H9 (cell line): ENCODE data around the gene NOS1AP. TPM values are rescaled to one million over a fixed set of nuclear protein-coding genes. Genes with fewer than 3 reads are reported as not detected.

Experiments used
- DNase-seq: peaks from one replicate; pipeline ENCODE4 v3.0.0-alpha.2; 2017
- H2AFZ ChIP-seq: one replicate; pipeline ENCODE4 v1.6.1; 2013; ENCODE audit warnings: mild to moderate bottlenecking, low read length, control low read depth, moderate library complexity
- H2AK5ac ChIP-seq: 2 replicates; pipeline ENCODE4 v1.6.1; 2013; ENCODE audit warnings: low read length, control low read depth, mixed read lengths; ENCODE audit not compliant: insufficient read length
- H2BK120ac ChIP-seq: one replicate; pipeline ENCODE4 v1.6.1; 2013; ENCODE audit warnings: low read depth, mild to moderate bottlenecking, low read length, control low read depth, inconsistent platforms; ENCODE audit not compliant: poor library complexity, severe bottlenecking
- H2BK12ac ChIP-seq: 2 replicates; pipeline ENCODE4 v1.6.1; 2013; ENCODE audit warnings: low read length, control low read depth, mixed read lengths, low read depth; ENCODE audit not compliant: insufficient read length
- H2BK15ac ChIP-seq: 2 replicates; pipeline ENCODE4 v1.6.1; 2013; ENCODE audit warnings: low read depth, low read length, control low read depth
- H2BK20ac ChIP-seq: one replicate; pipeline ENCODE4 v1.6.1; 2013; ENCODE audit warnings: low read depth, mild to moderate bottlenecking, low read length, control low read depth, inconsistent platforms; ENCODE audit not compliant: poor library complexity, severe bottlenecking
- H2BK5ac ChIP-seq: 2 replicates; pipeline ENCODE4 v1.6.1; 2013; ENCODE audit warnings: low read length, control low read depth, mixed read lengths; ENCODE audit not compliant: insufficient read length
- H3K14ac ChIP-seq: 2 replicates; pipeline ENCODE4 v1.6.1; 2013; ENCODE audit warnings: low read length, control low read depth; ENCODE audit not compliant: insufficient read depth
- H3K18ac ChIP-seq: 2 replicates; pipeline ENCODE4 v1.6.1; 2013; ENCODE audit warnings: low read depth, mild to moderate bottlenecking, mixed read lengths, low read length, control low read depth; ENCODE audit not compliant: insufficient read length
- H3K23ac ChIP-seq: 2 replicates; pipeline ENCODE4 v1.6.1; 2013; ENCODE audit warnings: low read length, control low read depth, mixed read lengths, low read depth; ENCODE audit not compliant: insufficient read length
- H3K23me2 ChIP-seq: 2 replicates; pipeline ENCODE4 v1.6.1; 2013; ENCODE audit warnings: low read depth, mild to moderate bottlenecking, mixed read lengths, low read length, control low read depth; ENCODE audit not compliant: insufficient read length, poor library complexity, severe bottlenecking
- H3K27ac ChIP-seq: 2 replicates; pipeline ENCODE4 v1.5.1; 2013; ENCODE audit warnings: low read length, control low read depth, mixed read lengths, low read depth; ENCODE audit not compliant: insufficient read length
- H3K27me3 ChIP-seq: 2 replicates; pipeline ENCODE4 v1.6.1; 2013; ENCODE audit warnings: low read length, control low read depth, inconsistent platforms; ENCODE audit not compliant: insufficient read depth
- H3K4ac ChIP-seq: 2 replicates; pipeline ENCODE4 v1.6.1; 2013; ENCODE audit warnings: low read depth, mild to moderate bottlenecking, control low read depth, inconsistent platforms, low read length, moderate library complexity
- H3K4me1 ChIP-seq: 2 replicates; pipeline ENCODE4 v1.6.1; 2013; ENCODE audit warnings: low read length, control low read depth, inconsistent platforms; ENCODE audit not compliant: insufficient read depth
- H3K4me2 ChIP-seq: 2 replicates; pipeline ENCODE4 v1.6.1; 2013; ENCODE audit warnings: low read length, control low read depth, mixed read lengths; ENCODE audit not compliant: insufficient read length, insufficient read depth
- H3K56ac ChIP-seq: 2 replicates; pipeline ENCODE4 v1.6.1; 2013; ENCODE audit warnings: low read depth, mild to moderate bottlenecking, mixed read lengths, low read length, control low read depth; ENCODE audit not compliant: insufficient read length
- H3K79me1 ChIP-seq: 2 replicates; pipeline ENCODE4 v1.6.1; 2013; ENCODE audit warnings: low read depth, mild to moderate bottlenecking, moderate library complexity, low read length, control low read depth, inconsistent platforms; ENCODE audit not compliant: insufficient read depth, poor library complexity, severe bottlenecking
- H3K79me2 ChIP-seq: 2 replicates; pipeline ENCODE4 v1.6.1; 2013; ENCODE audit warnings: low read length, control low read depth, inconsistent platforms; ENCODE audit not compliant: insufficient read depth
- H3K9ac ChIP-seq: 2 replicates; pipeline ENCODE4 v1.6.1; 2013; ENCODE audit warnings: low read length, control low read depth, mixed read lengths; ENCODE audit not compliant: insufficient read length; ENCODE audit errors: extremely low read depth
- H3K9me3 ChIP-seq: one replicate; pipeline ENCODE4 v1.6.1; 2013; ENCODE audit warnings: low read depth, low read length, inconsistent platforms; ENCODE audit not compliant: control insufficient read depth
- H3T11ph ChIP-seq: one replicate; pipeline ENCODE4 v1.6.1; 2013; ENCODE audit warnings: mild to moderate bottlenecking, low read length, control low read depth, inconsistent platforms
- H4K20me1 ChIP-seq: one replicate; pipeline ENCODE4 v1.6.1; 2013; ENCODE audit not compliant: control insufficient read depth, insufficient read length, insufficient read depth
- H4K5ac ChIP-seq: 2 replicates; pipeline ENCODE4 v1.6.1; 2013; ENCODE audit warnings: low read depth, mild to moderate bottlenecking, mixed read lengths, low read length, control low read depth; ENCODE audit not compliant: insufficient read length
- H4K8ac ChIP-seq: replicated peaks from 2 replicates; pipeline ENCODE4 v1.6.1; 2013; ENCODE audit warnings: low read length, control low read depth, mixed read lengths, low read depth; ENCODE audit not compliant: insufficient read length
- H4K91ac ChIP-seq: 2 replicates; pipeline ENCODE4 v1.6.1; 2013; ENCODE audit warnings: low read depth, mild to moderate bottlenecking, moderate library complexity, mixed read lengths, low read length, control low read depth; ENCODE audit not compliant: insufficient read length
- H3K27ac Mint-ChIP-seq, 3 experiments: 2 replicates in 2 of 3; 3 replicates in 1 of 3; pipeline ENCODE4 v1.8.0; 2020 to 2021; ENCODE audit warnings: mixed read lengths in 3 of 3, mild to moderate bottlenecking in 1 of 3, moderate library complexity in 1 of 3
- H3K27me3 Mint-ChIP-seq: 2 replicates; pipeline ENCODE4 v1.8.0; 2021; ENCODE audit warnings: low read depth, mild to moderate bottlenecking, moderate library complexity, mixed read lengths
- H3K36me3 Mint-ChIP-seq, 3 experiments: 2 replicates in 2 of 3; 3 replicates in 1 of 3; pipeline ENCODE4 v1.8.0; 2020 to 2021; ENCODE audit warnings: low read depth in 3 of 3, mixed read lengths in 3 of 3; ENCODE audit not compliant: insufficient read depth in 1 of 3
- H3K4me1 Mint-ChIP-seq, 2 experiments: 2 replicates each; pipeline ENCODE4 v1.8.0; 2020; ENCODE audit warnings: mixed read lengths in 2 of 2
- H3K4me3 Mint-ChIP-seq, 2 experiments: 2 replicates in 1 of 2; 3 replicates in 1 of 2; pipeline ENCODE4 v1.8.0; 2020 to 2021; ENCODE audit warnings: mild to moderate bottlenecking in 2 of 2, mixed read lengths in 2 of 2, moderate library complexity in 1 of 2
- H3K9me3 Mint-ChIP-seq, 2 experiments: 2 replicates in 1 of 2; 3 replicates in 1 of 2; pipeline ENCODE4 v1.8.0; 2020; ENCODE audit warnings: mild to moderate bottlenecking in 2 of 2, mixed read lengths in 2 of 2, moderate library complexity in 1 of 2
- WGBS: extraction: QIAGEN DNeasy Blood & Tissue Kit; methylation state at CpG from one replicate; pipeline ENCODE4 v1.1.7; 2013; ENCODE audit warnings: missing lambda C conversion rate, low lambda C conversion rate, mixed read lengths; ENCODE audit not compliant: insufficient read length; ENCODE audit errors: extremely low coverage; 5-methylcytosine and 5-hydroxymethylcytosine counted together
- total RNA-seq: library from RNA; stranded (reverse); gene quantifications from 2 replicates; pipeline ENCODE4 v1.2.1, GENCODE V29; 2021
- TF ChIP-seq, protein P1 (sequence below): fragments of 200-600 bp; sonication (generic); conservative IDR thresholded peaks from 3 replicates; pipeline ENCODE4 v1.8.0; 2021; ENCODE audit warnings: antibody characterized with exemption, mild to moderate bottlenecking

Gene NOS1AP
- total RNA-seq, 1 experiment from 2014 or later = 8.4 TPM

DNA sequence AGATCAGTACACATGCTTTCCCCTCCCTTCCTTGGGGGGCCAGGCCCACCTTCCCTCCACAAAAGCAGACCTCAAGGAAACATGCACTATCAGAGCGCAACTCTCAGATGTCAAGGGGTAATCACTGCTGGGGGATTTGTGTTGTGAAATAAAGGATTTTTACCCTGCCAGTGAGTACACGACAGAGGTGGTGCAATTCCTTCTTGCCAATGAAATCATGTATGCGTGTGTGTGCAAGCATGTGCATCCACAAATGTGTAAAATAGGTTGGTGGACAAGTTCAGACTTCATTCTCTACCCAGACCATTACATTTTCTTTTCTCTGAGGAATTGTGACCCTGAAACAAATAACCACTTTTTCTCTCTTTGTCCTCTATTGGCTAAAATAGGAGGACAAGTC lies 9.8 kb upstream of the NOS1AP start:
- WGBS = no CpG with 5 or more reads among the region's 3 CpGs
- no peak overlapping the region for H3K56ac ChIP-seq
- no peak overlapping the region for H2BK12ac ChIP-seq
- no peak overlapping the region for H2AK5ac ChIP-seq
- H3K9ac ChIP-seq = no peak overlapping the region
- H2BK120ac ChIP-seq = no peak overlapping the region
- no peak overlapping the region for H2AFZ ChIP-seq
- H3K4me1 ChIP-seq = no peaks in the 10 kb centered on the region
- no peaks in the 10 kb centered on the region for H4K20me1 ChIP-seq
- H2BK15ac ChIP-seq = no peak overlapping the region
- H3K14ac ChIP-seq = no peak overlapping the region
- no peak overlapping the region for H3K23ac ChIP-seq
- no peaks in the 10 kb centered on the region for H3K9me3 ChIP-seq
- no peak overlapping the region for H3T11ph ChIP-seq
- H3K27me3 Mint-ChIP-seq = no peaks in the 10 kb centered on the region
- no peaks in the 10 kb centered on the region for H3K23me2 ChIP-seq
- peaks cover 8 to 14% of the 10 kb centered on the region in 2 experiments for H3K4me1 Mint-ChIP-seq
- no peak overlapping the region for H3K4me3 Mint-ChIP-seq
- TF ChIP-seq, protein P1, sequence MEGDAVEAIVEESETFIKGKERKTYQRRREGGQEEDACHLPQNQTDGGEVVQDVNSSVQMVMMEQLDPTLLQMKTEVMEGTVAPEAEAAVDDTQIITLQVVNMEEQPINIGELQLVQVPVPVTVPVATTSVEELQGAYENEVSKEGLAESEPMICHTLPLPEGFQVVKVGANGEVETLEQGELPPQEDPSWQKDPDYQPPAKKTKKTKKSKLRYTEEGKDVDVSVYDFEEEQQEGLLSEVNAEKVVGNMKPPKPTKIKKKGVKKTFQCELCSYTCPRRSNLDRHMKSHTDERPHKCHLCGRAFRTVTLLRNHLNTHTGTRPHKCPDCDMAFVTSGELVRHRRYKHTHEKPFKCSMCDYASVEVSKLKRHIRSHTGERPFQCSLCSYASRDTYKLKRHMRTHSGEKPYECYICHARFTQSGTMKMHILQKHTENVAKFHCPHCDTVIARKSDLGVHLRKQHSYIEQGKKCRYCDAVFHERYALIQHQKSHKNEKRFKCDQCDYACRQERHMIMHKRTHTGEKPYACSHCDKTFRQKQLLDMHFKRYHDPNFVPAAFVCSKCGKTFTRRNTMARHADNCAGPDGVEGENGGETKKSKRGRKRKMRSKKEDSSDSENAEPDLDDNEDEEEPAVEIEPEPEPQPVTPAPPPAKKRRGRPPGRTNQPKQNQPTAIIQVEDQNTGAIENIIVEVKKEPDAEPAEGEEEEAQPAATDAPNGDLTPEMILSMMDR = no peak
- H4K8ac ChIP-seq = no peak overlapping the region
- no peak overlapping the region; a peak in 1 of 7 replicates for H3K27ac Mint-ChIP-seq
- no peaks in the 10 kb centered on the region for H3K36me3 Mint-ChIP-seq
- H3K9me3 Mint-ChIP-seq = no peaks in the 10 kb centered on the region; a peak in 1 of 5 replicates
- H3K79me1 ChIP-seq = no peaks in the 10 kb centered on the region
- no peaks in the 10 kb centered on the region for H3K27me3 ChIP-seq
- H3K18ac ChIP-seq = no peak overlapping the region
- H2BK20ac ChIP-seq = no peak overlapping the region
- no peaks in the 10 kb centered on the region for H3K79me2 ChIP-seq
- H2BK5ac ChIP-seq = no peak overlapping the region
- no peak overlapping the region for H3K27ac ChIP-seq
- H4K91ac ChIP-seq = no peak overlapping the region
- H3K4me2 ChIP-seq = no peak overlapping the region
- H3K4ac ChIP-seq = no peak overlapping the region
- DNase-seq = no peak
- no peak overlapping the region for H4K5ac ChIP-seq
